GM12874 (cell line): Measurements from ENCODE around the gene YIF1A.

ENCODE experiments used
- CTCF ChIP-seq: IDR thresholded peaks from 2 replicates; pipeline ENCODE4 v1.5.1; 2011; ENCODE audit warnings: low read depth, mild to moderate bottlenecking, control low read depth, low read length, moderate library complexity; ENCODE audit not compliant: insufficient read depth

Gene YIF1A

DNA sequence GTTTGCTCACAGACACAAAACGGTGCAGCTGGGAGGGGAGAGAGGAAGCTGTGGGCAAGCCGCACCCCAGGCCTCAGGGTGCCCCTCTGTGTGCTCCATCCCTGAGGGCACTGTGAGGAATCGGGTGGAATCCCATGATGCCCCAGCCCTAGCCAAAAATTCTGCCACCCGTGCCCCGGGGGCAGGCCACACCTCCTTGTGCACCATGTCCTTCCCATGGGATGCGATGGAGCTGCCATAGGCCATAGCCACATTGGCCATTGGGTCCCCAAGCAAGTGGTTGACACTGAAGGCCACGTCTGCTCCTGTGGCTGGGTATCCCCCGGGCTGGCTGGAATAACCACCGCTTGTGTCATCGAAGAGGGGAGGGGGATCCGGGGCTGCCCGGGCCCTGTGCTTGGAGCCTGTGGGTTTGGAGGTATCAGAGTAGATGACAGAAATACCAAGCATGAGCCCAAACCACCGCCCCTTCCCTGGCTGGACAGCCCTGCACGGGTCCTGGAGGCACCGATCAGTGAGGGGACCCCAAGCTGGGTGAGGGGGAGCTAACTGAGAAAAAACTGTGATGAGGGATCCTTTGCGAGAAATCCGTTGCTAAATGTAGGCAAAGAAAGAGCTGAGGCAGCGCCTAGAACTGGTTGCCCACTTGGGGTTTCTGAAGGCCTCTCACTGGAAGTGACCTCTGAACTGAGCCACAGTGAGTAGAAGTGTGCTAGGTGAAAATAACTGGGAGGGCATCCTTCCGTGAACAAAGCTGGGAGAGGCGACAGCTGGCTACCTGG, 863 bp downstream of the YIF1A start:
- TF ChIP-seq CTCF: no peak

DNA sequence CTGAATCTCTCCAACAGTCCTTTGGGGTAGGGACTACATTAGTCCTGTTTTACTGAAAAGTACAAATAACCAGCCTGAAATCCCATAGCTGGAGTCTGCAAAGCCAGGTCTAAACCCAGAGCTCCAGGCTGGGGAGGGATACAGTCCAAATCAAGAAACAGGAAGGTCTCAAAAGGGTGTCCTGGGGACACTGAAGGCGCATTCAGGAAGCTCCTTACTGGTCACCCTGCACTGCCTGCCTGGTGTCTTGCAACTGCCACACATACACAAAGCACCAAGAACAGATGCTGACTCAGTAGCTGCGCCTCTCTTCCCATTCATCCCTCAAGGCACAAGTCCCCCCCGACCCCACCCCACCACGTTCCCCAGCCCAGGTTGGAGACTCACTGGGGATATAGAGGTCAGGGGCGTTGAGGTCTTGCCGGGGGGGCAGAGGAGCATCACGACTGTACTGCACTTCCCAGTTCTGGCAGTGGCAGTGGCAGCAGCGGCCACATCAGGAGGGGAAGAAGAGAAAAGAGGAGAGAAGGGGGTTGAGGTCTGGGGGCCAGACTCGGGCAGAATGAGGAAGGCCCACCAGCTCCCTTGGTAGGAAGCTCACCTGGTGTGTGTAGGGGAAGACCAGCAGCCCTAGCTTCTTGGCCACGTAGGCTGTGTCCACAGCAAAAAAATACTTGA, 1.6 kb downstream of the YIF1A start:
- no peak for TF ChIP-seq CTCF

DNA sequence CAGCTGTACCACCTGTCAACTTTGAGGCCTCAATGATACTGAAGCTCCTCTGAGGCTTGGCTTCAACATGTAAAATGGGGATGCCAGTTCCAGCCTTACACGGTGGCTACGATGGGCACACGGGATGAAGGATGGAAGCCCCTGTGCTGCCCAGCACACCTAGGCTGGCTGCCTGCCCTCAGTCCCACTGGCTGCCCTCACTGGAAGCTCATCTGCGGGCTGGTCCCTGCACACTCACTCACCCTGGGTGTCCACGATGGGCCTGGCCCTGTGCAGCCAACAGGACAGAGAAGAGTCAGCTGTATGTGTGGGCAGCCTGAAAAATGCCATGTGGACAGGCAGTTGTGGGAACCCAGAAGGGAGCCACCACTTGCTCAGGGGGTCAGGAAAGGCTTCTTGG, 2.2 kb downstream of the YIF1A start:
- TF ChIP-seq CTCF: no peak

DNA sequence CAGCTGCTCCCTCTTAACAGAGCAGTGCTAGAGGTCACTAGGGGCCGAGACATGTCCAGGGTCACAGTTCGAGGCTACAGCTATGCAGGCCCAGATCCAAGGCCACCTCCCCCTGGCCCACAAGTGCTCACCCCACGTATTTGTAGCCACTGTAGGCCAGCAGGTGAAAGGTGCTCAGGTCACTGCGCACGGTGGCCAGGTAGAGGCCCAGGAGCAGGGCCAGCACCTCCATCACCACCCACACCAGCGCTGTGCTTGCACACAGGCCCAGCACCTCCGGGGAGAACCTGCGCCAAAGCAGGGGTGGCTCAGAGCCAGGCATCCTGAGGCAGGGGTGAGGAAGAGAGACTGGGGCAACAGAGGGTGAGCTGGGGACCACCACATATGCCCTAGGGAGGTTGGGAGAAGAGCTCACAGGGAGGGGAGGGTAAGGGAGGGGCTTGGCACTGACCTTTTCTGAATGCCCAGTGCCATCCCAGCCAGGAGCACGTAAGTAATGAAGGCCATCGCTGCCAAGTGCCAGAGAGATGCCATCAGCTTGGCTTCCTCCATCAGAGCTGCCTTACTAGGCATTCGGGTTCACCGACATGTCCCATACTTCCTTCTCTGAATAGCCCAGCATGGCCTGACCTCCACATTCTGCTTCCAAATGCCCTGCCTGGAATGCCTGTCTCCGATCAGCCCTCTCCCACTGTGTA, 3.5 kb downstream of the YIF1A start:
- no peak for TF ChIP-seq CTCF

GRCh38 chr11:66284526-66285078, 4.3 kb downstream of the YIF1A start:
- no peak for TF ChIP-seq CTCF

- TF ChIP-seq CTCF: 0 out of 2 replicates have a peak, but pooled peaks have one; percentile 25
Measured at GRCh38 chr11:66283461-66284105, 5.4 kb downstream of the YIF1A start.
